GM12801 (cell line): ENCODE measurements around the gene DDR2.

Experiments used
- CTCF ChIP-seq: IDR thresholded peaks from one replicate; pipeline ENCODE4 v1.5.1; 2011; ENCODE audit warnings: control low read depth; ENCODE audit not compliant: insufficient read length; ENCODE audit errors: extremely low read depth

The DDR2 gene

GRCh38 chr1:162632698-162633080, 425 bp downstream of the DDR2 start:
- TF ChIP-seq CTCF, result no peak

- no peak for TF ChIP-seq CTCF
These were observed 958 bp downstream of the DDR2 start for GRCh38 chr1:162633081-162633762.

GRCh38 chr1:162635418-162635817, 3.2 kb downstream of the DDR2 start:
- no peak for TF ChIP-seq CTCF

- no peak for TF ChIP-seq CTCF
These were observed 7.5 kb downstream of the DDR2 start for GRCh38 chr1:162639718-162640117.

GRCh38 chr1:162641114-162641513, 8.8 kb downstream of the DDR2 start:
- no peak for TF ChIP-seq CTCF

GRCh38 chr1:162644986-162645314, 12.7 kb downstream of the DDR2 start:
- no peak for TF ChIP-seq CTCF

GRCh38 chr1:162645666-162646065, 13.4 kb downstream of the DDR2 start:
- no peak for TF ChIP-seq CTCF

GRCh38 chr1:162649583-162649982, 17.3 kb downstream of the DDR2 start:
- TF ChIP-seq CTCF, result no peak
